ENCODE data around the gene COPZ2. TPM values are rescaled to one million over a fixed set of nuclear protein-coding genes. Genes with fewer than 3 reads are reported as not detected.
A peak's percentile ranks its signal among the peaks of the same experiment; 100 is the strongest.

Gene COPZ2
- total RNA-seq, 1 experiment from 2014 or later = 1.3 TPM

DNA sequence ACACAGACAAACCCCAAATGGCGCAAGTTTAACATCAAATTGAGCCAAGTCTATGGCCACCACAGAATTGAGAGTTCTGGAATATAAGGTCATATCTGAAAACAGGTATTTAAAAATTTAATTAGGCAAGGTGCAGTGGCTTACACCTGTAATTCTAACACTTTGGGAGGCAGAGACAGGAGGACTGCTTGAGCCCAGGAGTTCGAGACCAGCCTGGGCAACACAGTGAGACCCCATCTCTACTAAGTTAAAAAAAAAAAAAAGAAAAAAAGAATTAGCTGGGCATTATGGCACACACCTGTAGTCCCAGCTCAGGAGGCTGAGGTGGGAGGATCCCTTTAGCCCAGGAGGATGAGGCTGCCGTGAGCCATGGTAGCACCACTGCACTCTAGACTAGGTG lies 29.6 kb upstream of the COPZ2 start:
- H3K9ac ChIP-seq (ENCODE audit: low read length) = no peak overlapping the region
- ChIA-PET CTCF (interaction anchor here (0.6 kb wide), 2 partner anchors 197 to 1259 kb away, joined by 3 to 4 read pairs; no protein-coding TSS in a partner anchor), POLR2A (ENCODE audit: unreplicated experiment) (interaction anchor here (0.6 kb wide), 2 partner anchors 42 to 59 kb away, joined by 3 to 4 read pairs; no protein-coding TSS in a partner anchor)
- TF ChIP-seq EZH2phosphoT487 (IDR thresholded peaks at IDR 0.05; ENCODE audit: borderline replicate concordance, low read length) = no peak
- no peak for TF ChIP-seq EZH2 (IDR thresholded peaks at IDR 0.05; ENCODE audit: low read length, unreplicated experiment)
- TF ChIP-seq, protein P1, sequence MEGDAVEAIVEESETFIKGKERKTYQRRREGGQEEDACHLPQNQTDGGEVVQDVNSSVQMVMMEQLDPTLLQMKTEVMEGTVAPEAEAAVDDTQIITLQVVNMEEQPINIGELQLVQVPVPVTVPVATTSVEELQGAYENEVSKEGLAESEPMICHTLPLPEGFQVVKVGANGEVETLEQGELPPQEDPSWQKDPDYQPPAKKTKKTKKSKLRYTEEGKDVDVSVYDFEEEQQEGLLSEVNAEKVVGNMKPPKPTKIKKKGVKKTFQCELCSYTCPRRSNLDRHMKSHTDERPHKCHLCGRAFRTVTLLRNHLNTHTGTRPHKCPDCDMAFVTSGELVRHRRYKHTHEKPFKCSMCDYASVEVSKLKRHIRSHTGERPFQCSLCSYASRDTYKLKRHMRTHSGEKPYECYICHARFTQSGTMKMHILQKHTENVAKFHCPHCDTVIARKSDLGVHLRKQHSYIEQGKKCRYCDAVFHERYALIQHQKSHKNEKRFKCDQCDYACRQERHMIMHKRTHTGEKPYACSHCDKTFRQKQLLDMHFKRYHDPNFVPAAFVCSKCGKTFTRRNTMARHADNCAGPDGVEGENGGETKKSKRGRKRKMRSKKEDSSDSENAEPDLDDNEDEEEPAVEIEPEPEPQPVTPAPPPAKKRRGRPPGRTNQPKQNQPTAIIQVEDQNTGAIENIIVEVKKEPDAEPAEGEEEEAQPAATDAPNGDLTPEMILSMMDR (conservative IDR thresholded peaks at IDR 0.05; ENCODE audit: low read depth, low read length) = no peak; the same call in 1 of the 2 replicates
- H3K36me3 ChIP-seq (ENCODE audit: low read depth, low read length) = peaks cover 67% of the 10 kb centered on the region
- no peaks in the 10 kb centered on the region for H4K20me1 ChIP-seq (ENCODE audit: low read length)
- intact Hi-C loops (cut with micrococcal nuclease) = no loop called here
- BruUV-seq (replicated peaks) = no TSS peak
- no peak overlapping the region for H2AFZ ChIP-seq (ENCODE audit: low read length)
- H3K79me2 ChIP-seq (ENCODE audit: low read length) = no peaks in the 10 kb centered on the region
- DNase-seq = no peak
- no peaks in the 10 kb centered on the region for H3K27me3 ChIP-seq (ENCODE audit: low read length)
- no peaks in the 10 kb centered on the region for H3K9me3 ChIP-seq (ENCODE audit: low read length)
- H3K4me1 ChIP-seq (ENCODE audit: insufficient read depth, low read length) = peaks cover 5% of the 10 kb centered on the region; the same call in 1 of the 2 replicates
- H3K4me3 ChIP-seq (ENCODE audit: low read length) = no peak overlapping the region
- H3K4me2 ChIP-seq (ENCODE audit: low read length) = no peak overlapping the region
- H3K9me2 ChIP-seq (replicated peaks; ENCODE audit: low read length) = no peaks in the 10 kb centered on the region
- no peak overlapping the region for H3K27ac ChIP-seq (ENCODE audit: low read length)
- no peak for ATAC-seq
- H3F3A ChIP-seq (ENCODE audit: low read length, unreplicated experiment) = peaks cover 7% of the 10 kb centered on the region

DNA sequence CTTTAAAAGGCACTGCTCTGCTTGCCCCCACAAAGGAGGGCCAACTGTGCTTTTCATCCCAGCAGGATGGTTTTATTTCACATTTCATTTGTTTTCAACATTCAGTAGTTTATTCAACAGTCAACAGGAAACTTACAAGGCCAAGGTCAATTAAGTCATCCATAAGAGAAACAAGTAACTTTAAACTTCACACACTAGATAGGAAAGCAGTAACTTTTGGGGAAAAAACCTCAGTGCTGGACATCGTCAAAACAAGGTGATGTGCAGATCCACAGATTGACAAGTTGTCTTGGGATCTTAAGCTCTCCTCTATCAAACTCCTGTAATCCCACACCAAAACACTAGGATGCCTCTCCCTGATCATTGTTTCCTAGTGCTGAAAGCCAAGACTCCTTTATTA lies 29.1 kb upstream of the COPZ2 start:
- Histone ChIP-seq H3K4me3 (ENCODE audit: low read length) (no peak overlapping the region), H3K36me3 (ENCODE audit: low read depth, low read length) (peaks cover 68% of the 10 kb centered on the region), H4K20me1 (ENCODE audit: low read length) (no peaks in the 10 kb centered on the region), H3K79me2 (ENCODE audit: low read length) (no peaks in the 10 kb centered on the region), H3K4me2 (ENCODE audit: low read length) (no peak overlapping the region), H3K27me3 (ENCODE audit: low read length) (no peaks in the 10 kb centered on the region), H3K9me3 (ENCODE audit: low read length) (no peaks in the 10 kb centered on the region), H3F3A (ENCODE audit: low read length, unreplicated experiment) (peaks cover 7% of the 10 kb centered on the region), H3K9me2 (replicated peaks; ENCODE audit: low read length) (no peaks in the 10 kb centered on the region), H3K4me1 (ENCODE audit: insufficient read depth, low read length) (peaks cover 5% of the 10 kb centered on the region; the same call in 1 of the 2 replicates), H2AFZ (ENCODE audit: low read length) (no peak overlapping the region), H3K27ac (ENCODE audit: low read length) (no peak overlapping the region), H3K9ac (ENCODE audit: low read length) (no peak overlapping the region)
- intact Hi-C loops (cut with micrococcal nuclease) = no loop called here
- TF ChIP-seq EZH2 (IDR thresholded peaks at IDR 0.05; ENCODE audit: low read length, unreplicated experiment) (no peak), EZH2phosphoT487 (IDR thresholded peaks at IDR 0.05; ENCODE audit: borderline replicate concordance, low read length) (no peak)
- TF ChIP-seq, protein P1 (conservative IDR thresholded peaks at IDR 0.05; ENCODE audit: low read depth, low read length) = no peak
- CTCF ChIA-PET = interaction anchor here (0.6 to 0.7 kb wide), 4 partner anchors 14 to 1260 kb away, joined by 3 to 5 read pairs (median 4); no protein-coding TSS in a partner anchor
- POLR2A ChIA-PET (ENCODE audit: unreplicated experiment) = no interaction called here
- DNase-seq (no peak), ATAC-seq (peak; percentile 25; the same call in 1 of the 2 replicates)
- no TSS peak for BruUV-seq (replicated peaks)

DNA sequence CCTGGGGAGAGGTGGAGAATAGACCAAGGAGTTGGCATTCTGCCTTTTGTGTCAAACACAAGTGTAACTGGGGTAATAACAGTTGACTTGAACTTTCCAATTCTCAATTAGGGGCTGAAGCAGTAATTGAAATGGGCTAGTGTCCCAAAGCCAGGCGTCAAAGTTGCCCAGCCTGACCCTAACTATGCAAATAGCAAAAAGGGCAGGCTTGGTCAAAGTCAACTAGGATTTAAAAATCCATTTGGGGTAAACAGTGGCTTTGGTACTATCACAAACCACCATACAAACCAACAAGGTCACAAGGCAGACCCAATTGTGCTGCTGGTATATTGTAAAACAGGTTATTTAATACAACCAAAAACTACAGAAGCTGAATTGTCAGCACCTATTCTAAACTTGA lies 28.6 kb upstream of the COPZ2 start:
- no TSS peak for BruUV-seq (replicated peaks)
- Histone ChIP-seq H3K27ac (ENCODE audit: low read length) (no peak overlapping the region), H3K27me3 (ENCODE audit: low read length) (no peaks in the 10 kb centered on the region), H3K36me3 (ENCODE audit: low read depth, low read length) (peaks cover 67% of the 10 kb centered on the region), H3K79me2 (ENCODE audit: low read length) (no peaks in the 10 kb centered on the region), H3K4me2 (ENCODE audit: low read length) (no peak overlapping the region), H3K4me1 (ENCODE audit: insufficient read depth, low read length) (peaks cover 5% of the 10 kb centered on the region; the same call in 1 of the 2 replicates), H4K20me1 (ENCODE audit: low read length) (no peaks in the 10 kb centered on the region), H3F3A (ENCODE audit: low read length, unreplicated experiment) (peaks cover 7% of the 10 kb centered on the region), H3K9me3 (ENCODE audit: low read length) (no peaks in the 10 kb centered on the region), H2AFZ (ENCODE audit: low read length) (no peak overlapping the region), H3K9me2 (replicated peaks; ENCODE audit: low read length) (no peaks in the 10 kb centered on the region), H3K4me3 (ENCODE audit: low read length) (no peak overlapping the region), H3K9ac (ENCODE audit: low read length) (no peak overlapping the region)
- intact Hi-C loops (cut with micrococcal nuclease) = no loop called here
- ChIA-PET CTCF (interaction anchor here (0.6 to 0.7 kb wide), 2 partner anchors 14 to 40 kb away, joined by 3 to 5 read pairs; no protein-coding TSS in a partner anchor), POLR2A (ENCODE audit: unreplicated experiment) (no interaction called here)
- ATAC-seq (no peak), DNase-seq (no peak)
- no peak for TF ChIP-seq EZH2 (IDR thresholded peaks at IDR 0.05; ENCODE audit: low read length, unreplicated experiment)
- TF ChIP-seq, protein P1 (conservative IDR thresholded peaks at IDR 0.05; ENCODE audit: low read depth, low read length) = no peak
- TF ChIP-seq EZH2phosphoT487 (IDR thresholded peaks at IDR 0.05; ENCODE audit: borderline replicate concordance, low read length) = no peak
